Measurements from ENCODE around the gene ITIH6.
"Not testable (repeated sequence)": the region's sequence is repeated elsewhere in the genome, so short reads cannot be mapped to it uniquely, and the experiment has no call there.

The ITIH6 gene

GRCh38 chrX:54807524-54808108 is 9.6 kb upstream of the ITIH6 start, which contains the start of gene MAGED2:
MAGED2 (plus strand) TSS chrX:54807745; CDS start chrX:54809332, 1,587 bp downstream.
- DNase-seq, result no peak

GRCh38 chrX:54799046-54799445 is 991 bp upstream of the ITIH6 start:
- DNase-seq, result no peak

- no peak for DNase-seq
These were observed 3.3 kb downstream of the ITIH6 start for GRCh38 chrX:54794795-54795194.

- no peak for DNase-seq
These were observed 4.0 kb downstream of the ITIH6 start for GRCh38 chrX:54794028-54794427.

- not testable (repeated sequence) for DNase-seq
These were observed 8.7 kb downstream of the ITIH6 start for GRCh38 chrX:54789405-54789804.

GRCh38 chrX:54788446-54788845 is 9.6 kb downstream of the ITIH6 start:
- no peak for DNase-seq

- DNase-seq, result no peak
These were observed 11.1 kb downstream of the ITIH6 start for GRCh38 chrX:54786967-54787366.

GRCh38 chrX:54785901-54786300 is 12.2 kb downstream of the ITIH6 start:
- no peak for DNase-seq

GRCh38 chrX:54776987-54777672 is 20.9 kb downstream of the ITIH6 start:
- no peak for DNase-seq

GRCh38 chrX:54776061-54776460 is 22.0 kb downstream of the ITIH6 start:
- DNase-seq, result no peak

- not testable (repeated sequence) for DNase-seq
These were observed 23.5 kb downstream of the ITIH6 start for GRCh38 chrX:54774391-54775094.

GRCh38 chrX:54758114-54759055 is 39.7 kb downstream of the ITIH6 start:
- no peak for DNase-seq

- no peak for DNase-seq
These were observed 43.2 kb downstream of the ITIH6 start for GRCh38 chrX:54754854-54755253.

- DNase-seq, result no peak
These were observed 49.4 kb downstream of the ITIH6 start for GRCh38 chrX:54748626-54749025.

GRCh38 chrX:54747733-54748393 is 50.2 kb downstream of the ITIH6 start:
- DNase-seq, result no peak

GRCh38 chrX:54746928-54747327 is 51.1 kb downstream of the ITIH6 start:
- no peak for DNase-seq

GRCh38 chrX:54745676-54746075 is 52.4 kb downstream of the ITIH6 start:
- no peak for DNase-seq

- not testable (repeated sequence) for DNase-seq
These were observed 59.5 kb downstream of the ITIH6 start for GRCh38 chrX:54738567-54738966.

GRCh38 chrX:54736298-54736942 is 61.6 kb downstream of the ITIH6 start:
- DNase-seq, result not testable (repeated sequence)

GRCh38 chrX:54721424-54721823 is 76.6 kb downstream of the ITIH6 start:
- no peak for DNase-seq

- no peak for DNase-seq
These were observed 82.4 kb downstream of the ITIH6 start for GRCh38 chrX:54715621-54716020.

- DNase-seq, result no peak
These were observed 83.6 kb downstream of the ITIH6 start for GRCh38 chrX:54714424-54714823.

All from stimulated activated CD4-positive, alpha-beta T cell treated with anti-CD3 and anti-CD28 coated beads, Interleukin-2, amount 100 ng/mL, for 48 hours (primary cell).